HepG2 (cell line): ENCODE measurements around the gene TMEM235. TPM values are rescaled to one million over a fixed set of nuclear protein-coding genes. Genes with fewer than 3 reads are reported as not detected.
A peak's percentile ranks its signal among the peaks of the same experiment; 100 is the strongest.

Experiments
- ASH2L ChIP-seq: fragments of 300-600, 200-600 bp; sonication (generic); IDR thresholded peaks from 2 replicates; pipeline ENCODE4 v1.7.0; 2017; ENCODE audit warnings: low read depth, mild to moderate bottlenecking, moderate library complexity, mixed read lengths, low read length; ENCODE audit not compliant: insufficient read length
- CC2D1A ChIP-seq: sonication (generic); formaldehyde crosslinking; IDR thresholded peaks from 2 replicates; pipeline ENCODE4 v1.8.1; 2023; ENCODE audit warnings: mild to moderate bottlenecking, missing genetic modification reagents
- GATA4 ChIP-seq: sonication (generic); IDR thresholded peaks from 2 replicates; pipeline ENCODE4 v1.6.1; 2016; ENCODE audit warnings: antibody characterized with exemption, low read depth, borderline replicate concordance
- HMGA1 ChIP-seq: sonication (generic); formaldehyde crosslinking; conservative IDR thresholded peaks from 2 replicates; pipeline ENCODE4 v1.4.0; 2020; ENCODE audit warnings: missing genetic modification reagents
- MYC ChIP-seq: sonication (generic); formaldehyde crosslinking; IDR thresholded peaks from 2 replicates; pipeline ENCODE4 v1.9.0; 2021; ENCODE audit warnings: missing genetic modification reagents, borderline replicate concordance
- NKX3-1 ChIP-seq: sonication (generic); formaldehyde crosslinking; IDR thresholded peaks from 2 replicates; pipeline ENCODE4 v1.5.0; 2020; ENCODE audit warnings: missing genetic modification reagents
- PHF20 ChIP-seq: sonication (generic); formaldehyde crosslinking; IDR thresholded peaks from 2 replicates; pipeline ENCODE4 v1.5.0; 2020; ENCODE audit warnings: mild to moderate bottlenecking, missing genetic modification reagents
- POLR2AphosphoS5 ChIP-seq: IDR thresholded peaks from 2 replicates; pipeline ENCODE4 v1.6.1; 2012; ENCODE audit warnings: low read depth, low read length
- SIX1 ChIP-seq: sonication (generic); formaldehyde crosslinking; IDR thresholded peaks from 2 replicates; pipeline ENCODE4 v1.4.0; 2020; ENCODE audit warnings: missing genetic modification reagents, borderline replicate concordance
- SMARCC2 ChIP-seq: fragments of 450-650 bp; IDR thresholded peaks from 2 replicates; pipeline ENCODE4 v1.6.1; 2017; ENCODE audit warnings: antibody characterized with exemption, mild to moderate bottlenecking
- ZNF101 ChIP-seq: sonication (generic); formaldehyde crosslinking; IDR thresholded peaks from 2 replicates; pipeline ENCODE4 v1.4.0; 2020; ENCODE audit warnings: mild to moderate bottlenecking, low read depth, missing genetic modification reagents, borderline replicate concordance
- ZNF430 ChIP-seq: sonication (generic); formaldehyde crosslinking; IDR thresholded peaks from 2 replicates; pipeline ENCODE4 v1.9.0; 2021; ENCODE audit warnings: mild to moderate bottlenecking, missing genetic modification reagents
- ZNF510 ChIP-seq: sonication (generic); formaldehyde crosslinking; IDR thresholded peaks from 2 replicates; pipeline ENCODE4 v1.4.0; 2020; ENCODE audit warnings: low read depth, mild to moderate bottlenecking, missing genetic modification reagents
- ZNF773 ChIP-seq: sonication (generic); formaldehyde crosslinking; IDR thresholded peaks from 2 replicates; pipeline ENCODE4 v1.4.0; 2020; ENCODE audit warnings: missing genetic modification reagents, borderline replicate concordance
- polyA plus RNA-seq, 8 experiments: library from polyadenylated mRNA; depleted of rRNA in 3 of 8; stranded (reverse) in 7 of 8; unstranded in 1 of 8; fragments of >200 nt; fragmentation: Illumina TruSeq in 4 of 8; extraction: Trizol in 4 of 8; gene quantifications; 2 replicates each; pipeline versions ENCODE4 v1.2.1 to v1.2.3, GENCODE V29; 2011 to 2016; ENCODE audit warnings: low read depth in 4 of 8, missing spikeins in 1 of 8, mixed read lengths in 1 of 8; ENCODE audit not compliant: insufficient read depth in 1 of 8
- total RNA-seq, 5 experiments: library from RNA; depleted of rRNA; stranded (reverse); fragments of >200 nt; fragmentation: Illumina TruSeq; extraction: Trizol; gene quantifications; 2 replicates each; pipeline ENCODE4 v1.2.3, GENCODE V29; 2016; ENCODE audit warnings: low read depth in 1 of 5
- TF ChIP-seq, protein P1 (sequence below): sonication (generic); formaldehyde crosslinking; IDR thresholded peaks from 2 replicates; pipeline ENCODE4 v1.4.0; 2020; ENCODE audit warnings: missing genetic modification reagents
- TF ChIP-seq, protein P2 (sequence below): sonication (generic); formaldehyde crosslinking; IDR thresholded peaks from 2 replicates; pipeline ENCODE4 v1.8.1; 2022; ENCODE audit warnings: low read depth, mild to moderate bottlenecking, missing genetic modification reagents
- TF ChIP-seq, protein P3 (sequence below): sonication (generic); formaldehyde crosslinking; IDR thresholded peaks from 2 replicates; pipeline ENCODE4 v1.4.0; 2020; ENCODE audit warnings: missing genetic modification reagents, borderline replicate concordance
- TF ChIP-seq, protein P4 (sequence below): sonication (generic); formaldehyde crosslinking; IDR thresholded peaks from 2 replicates; pipeline ENCODE4 v1.9.0; 2021; ENCODE audit warnings: missing genetic modification reagents, borderline replicate concordance

Gene TMEM235
- total and polyA plus RNA-seq, 2 of the 13 experiments (the other 11 are each of a cell fraction or from before 2014, with no cell fraction given) = not detected

DNA sequence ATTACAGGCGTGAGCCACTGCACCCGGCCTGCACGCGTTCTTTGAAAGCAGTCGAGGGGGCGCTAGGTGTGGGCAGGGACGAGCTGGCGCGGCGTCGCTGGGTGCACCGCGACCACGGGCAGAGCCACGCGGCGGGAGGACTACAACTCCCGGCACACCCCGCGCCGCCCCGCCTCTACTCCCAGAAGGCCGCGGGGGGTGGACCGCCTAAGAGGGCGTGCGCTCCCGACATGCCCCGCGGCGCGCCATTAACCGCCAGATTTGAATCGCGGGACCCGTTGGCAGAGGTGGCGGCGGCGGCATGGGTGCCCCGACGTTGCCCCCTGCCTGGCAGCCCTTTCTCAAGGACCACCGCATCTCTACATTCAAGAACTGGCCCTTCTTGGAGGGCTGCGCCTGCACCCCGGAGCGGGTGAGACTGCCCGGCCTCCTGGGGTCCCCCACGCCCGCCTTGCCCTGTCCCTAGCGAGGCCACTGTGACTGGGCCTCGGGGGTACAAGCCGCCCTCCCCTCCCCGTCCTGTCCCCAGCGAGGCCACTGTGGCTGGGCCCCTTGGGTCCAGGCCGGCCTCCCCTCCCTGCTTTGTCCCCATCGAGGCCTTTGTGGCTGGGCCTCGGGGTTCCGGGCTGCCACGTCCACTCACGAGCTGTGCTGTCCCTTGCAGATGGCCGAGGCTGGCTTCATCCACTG lies 17.3 kb upstream of the TMEM235 start, which contains the start of gene BIRC5 (continued):
- TF ChIP-seq GATA4 (no peak), POLR2AphosphoS5 (peak; percentile 67; the same call in 1 of the 2 replicates), NKX3-1 (CRISPR knock-in tag) (no peak), SMARCC2 (no peak), ZNF430 (peak; percentile 89), ZNF101 (CRISPR knock-in tag) (0 out of 2 replicates have a peak, but pooled peaks have one; percentile 89), HMGA1 (CRISPR knock-in tag) (no peak), CC2D1A (peak; percentile 86; the same call in 1 of the 2 replicates), SIX1 (CRISPR knock-in tag) (no peak), PHF20 (CRISPR knock-in tag) (peak; percentile 74), ZNF773 (CRISPR knock-in tag) (peak; percentile 69; the same call in 1 of the 2 replicates), ASH2L (no peak), ZNF510 (CRISPR knock-in tag) (peak; percentile 89; the same call in 1 of the 2 replicates), MYC (CRISPR knock-in tag) (peak; percentile 98)
- TF ChIP-seq, protein P1, sequence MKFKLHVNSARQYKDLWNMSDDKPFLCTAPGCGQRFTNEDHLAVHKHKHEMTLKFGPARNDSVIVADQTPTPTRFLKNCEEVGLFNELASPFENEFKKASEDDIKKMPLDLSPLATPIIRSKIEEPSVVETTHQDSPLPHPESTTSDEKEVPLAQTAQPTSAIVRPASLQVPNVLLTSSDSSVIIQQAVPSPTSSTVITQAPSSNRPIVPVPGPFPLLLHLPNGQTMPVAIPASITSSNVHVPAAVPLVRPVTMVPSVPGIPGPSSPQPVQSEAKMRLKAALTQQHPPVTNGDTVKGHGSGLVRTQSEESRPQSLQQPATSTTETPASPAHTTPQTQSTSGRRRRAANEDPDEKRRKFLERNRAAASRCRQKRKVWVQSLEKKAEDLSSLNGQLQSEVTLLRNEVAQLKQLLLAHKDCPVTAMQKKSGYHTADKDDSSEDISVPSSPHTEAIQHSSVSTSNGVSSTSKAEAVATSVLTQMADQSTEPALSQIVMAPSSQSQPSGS (CRISPR knock-in tag) = peak; percentile 94; the same call in 1 of the 2 replicates
- TF ChIP-seq, protein P2, sequence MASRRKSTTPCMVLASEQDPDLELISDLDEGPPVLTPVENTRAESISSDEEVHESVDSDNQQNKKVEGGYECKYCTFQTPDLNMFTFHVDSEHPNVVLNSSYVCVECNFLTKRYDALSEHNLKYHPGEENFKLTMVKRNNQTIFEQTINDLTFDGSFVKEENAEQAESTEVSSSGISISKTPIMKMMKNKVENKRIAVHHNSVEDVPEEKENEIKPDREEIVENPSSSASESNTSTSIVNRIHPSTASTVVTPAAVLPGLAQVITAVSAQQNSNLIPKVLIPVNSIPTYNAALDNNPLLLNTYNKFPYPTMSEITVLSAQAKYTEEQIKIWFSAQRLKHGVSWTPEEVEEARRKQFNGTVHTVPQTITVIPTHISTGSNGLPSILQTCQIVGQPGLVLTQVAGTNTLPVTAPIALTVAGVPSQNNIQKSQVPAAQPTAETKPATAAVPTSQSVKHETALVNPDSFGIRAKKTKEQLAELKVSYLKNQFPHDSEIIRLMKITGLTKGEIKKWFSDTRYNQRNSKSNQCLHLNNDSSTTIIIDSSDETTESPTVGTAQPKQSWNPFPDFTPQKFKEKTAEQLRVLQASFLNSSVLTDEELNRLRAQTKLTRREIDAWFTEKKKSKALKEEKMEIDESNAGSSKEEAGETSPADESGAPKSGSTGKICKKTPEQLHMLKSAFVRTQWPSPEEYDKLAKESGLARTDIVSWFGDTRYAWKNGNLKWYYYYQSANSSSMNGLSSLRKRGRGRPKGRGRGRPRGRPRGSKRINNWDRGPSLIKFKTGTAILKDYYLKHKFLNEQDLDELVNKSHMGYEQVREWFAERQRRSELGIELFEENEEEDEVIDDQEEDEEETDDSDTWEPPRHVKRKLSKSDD (CRISPR knock-in tag) = peak; percentile 90; the same call in 1 of the 2 replicates
- TF ChIP-seq, protein P3, sequence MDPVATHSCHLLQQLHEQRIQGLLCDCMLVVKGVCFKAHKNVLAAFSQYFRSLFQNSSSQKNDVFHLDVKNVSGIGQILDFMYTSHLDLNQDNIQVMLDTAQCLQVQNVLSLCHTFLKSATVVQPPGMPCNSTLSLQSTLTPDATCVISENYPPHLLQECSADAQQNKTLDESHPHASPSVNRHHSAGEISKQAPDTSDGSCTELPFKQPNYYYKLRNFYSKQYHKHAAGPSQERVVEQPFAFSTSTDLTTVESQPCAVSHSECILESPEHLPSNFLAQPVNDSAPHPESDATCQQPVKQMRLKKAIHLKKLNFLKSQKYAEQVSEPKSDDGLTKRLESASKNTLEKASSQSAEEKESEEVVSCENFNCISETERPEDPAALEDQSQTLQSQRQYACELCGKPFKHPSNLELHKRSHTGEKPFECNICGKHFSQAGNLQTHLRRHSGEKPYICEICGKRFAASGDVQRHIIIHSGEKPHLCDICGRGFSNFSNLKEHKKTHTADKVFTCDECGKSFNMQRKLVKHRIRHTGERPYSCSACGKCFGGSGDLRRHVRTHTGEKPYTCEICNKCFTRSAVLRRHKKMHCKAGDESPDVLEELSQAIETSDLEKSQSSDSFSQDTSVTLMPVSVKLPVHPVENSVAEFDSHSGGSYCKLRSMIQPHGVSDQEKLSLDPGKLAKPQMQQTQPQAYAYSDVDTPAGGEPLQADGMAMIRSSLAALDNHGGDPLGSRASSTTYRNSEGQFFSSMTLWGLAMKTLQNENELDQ (CRISPR knock-in tag) = no peak
- TF ChIP-seq, protein P4, sequence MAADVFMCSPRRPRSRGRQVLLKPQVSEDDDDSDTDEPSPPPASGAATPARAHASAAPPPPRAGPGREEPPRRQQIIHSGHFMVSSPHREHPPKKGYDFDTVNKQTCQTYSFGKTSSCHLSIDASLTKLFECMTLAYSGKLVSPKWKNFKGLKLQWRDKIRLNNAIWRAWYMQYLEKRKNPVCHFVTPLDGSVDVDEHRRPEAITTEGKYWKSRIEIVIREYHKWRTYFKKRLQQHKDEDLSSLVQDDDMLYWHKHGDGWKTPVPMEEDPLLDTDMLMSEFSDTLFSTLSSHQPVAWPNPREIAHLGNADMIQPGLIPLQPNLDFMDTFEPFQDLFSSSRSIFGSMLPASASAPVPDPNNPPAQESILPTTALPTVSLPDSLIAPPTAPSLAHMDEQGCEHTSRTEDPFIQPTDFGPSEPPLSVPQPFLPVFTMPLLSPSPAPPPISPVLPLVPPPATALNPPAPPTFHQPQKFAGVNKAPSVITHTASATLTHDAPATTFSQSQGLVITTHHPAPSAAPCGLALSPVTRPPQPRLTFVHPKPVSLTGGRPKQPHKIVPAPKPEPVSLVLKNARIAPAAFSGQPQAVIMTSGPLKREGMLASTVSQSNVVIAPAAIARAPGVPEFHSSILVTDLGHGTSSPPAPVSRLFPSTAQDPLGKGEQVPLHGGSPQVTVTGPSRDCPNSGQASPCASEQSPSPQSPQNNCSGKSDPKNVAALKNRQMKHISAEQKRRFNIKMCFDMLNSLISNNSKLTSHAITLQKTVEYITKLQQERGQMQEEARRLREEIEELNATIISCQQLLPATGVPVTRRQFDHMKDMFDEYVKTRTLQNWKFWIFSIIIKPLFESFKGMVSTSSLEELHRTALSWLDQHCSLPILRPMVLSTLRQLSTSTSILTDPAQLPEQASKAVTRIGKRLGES (CRISPR knock-in tag) = peak; percentile 67; the same call in 1 of the 2 replicates
